ENCODE results near the gene PHF5A.
"Not testable (repeated sequence)": the region's sequence is repeated elsewhere in the genome, so short reads cannot be mapped to it uniquely, and the experiment has no call there.

PHF5A gene

DNA sequence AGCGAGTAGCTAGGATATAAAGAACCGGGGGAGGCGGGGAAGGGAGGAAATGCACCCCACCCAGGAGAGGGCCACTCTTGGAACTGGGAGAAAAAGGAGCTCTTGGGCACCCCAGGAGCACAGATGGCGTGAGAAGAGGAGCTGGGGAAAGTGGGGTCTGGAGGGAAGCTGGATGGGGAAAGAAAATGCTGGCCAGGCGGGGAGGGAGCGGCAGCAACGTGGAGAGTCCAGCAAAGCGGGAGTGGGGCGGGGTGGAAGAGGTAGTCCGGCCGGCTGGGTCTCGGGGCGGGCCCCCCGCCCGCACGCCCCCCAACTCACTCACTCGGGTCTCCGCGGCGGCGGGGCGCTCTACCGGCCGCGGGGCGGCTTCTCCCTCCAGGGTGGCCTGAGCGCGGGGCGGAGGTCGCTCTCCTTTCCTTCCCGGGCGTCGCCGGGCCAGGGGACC is 22.4 kb downstream of the PHF5A start:
- peak in 1 of 2 experiments; percentile 41 for DNase-seq

DNA sequence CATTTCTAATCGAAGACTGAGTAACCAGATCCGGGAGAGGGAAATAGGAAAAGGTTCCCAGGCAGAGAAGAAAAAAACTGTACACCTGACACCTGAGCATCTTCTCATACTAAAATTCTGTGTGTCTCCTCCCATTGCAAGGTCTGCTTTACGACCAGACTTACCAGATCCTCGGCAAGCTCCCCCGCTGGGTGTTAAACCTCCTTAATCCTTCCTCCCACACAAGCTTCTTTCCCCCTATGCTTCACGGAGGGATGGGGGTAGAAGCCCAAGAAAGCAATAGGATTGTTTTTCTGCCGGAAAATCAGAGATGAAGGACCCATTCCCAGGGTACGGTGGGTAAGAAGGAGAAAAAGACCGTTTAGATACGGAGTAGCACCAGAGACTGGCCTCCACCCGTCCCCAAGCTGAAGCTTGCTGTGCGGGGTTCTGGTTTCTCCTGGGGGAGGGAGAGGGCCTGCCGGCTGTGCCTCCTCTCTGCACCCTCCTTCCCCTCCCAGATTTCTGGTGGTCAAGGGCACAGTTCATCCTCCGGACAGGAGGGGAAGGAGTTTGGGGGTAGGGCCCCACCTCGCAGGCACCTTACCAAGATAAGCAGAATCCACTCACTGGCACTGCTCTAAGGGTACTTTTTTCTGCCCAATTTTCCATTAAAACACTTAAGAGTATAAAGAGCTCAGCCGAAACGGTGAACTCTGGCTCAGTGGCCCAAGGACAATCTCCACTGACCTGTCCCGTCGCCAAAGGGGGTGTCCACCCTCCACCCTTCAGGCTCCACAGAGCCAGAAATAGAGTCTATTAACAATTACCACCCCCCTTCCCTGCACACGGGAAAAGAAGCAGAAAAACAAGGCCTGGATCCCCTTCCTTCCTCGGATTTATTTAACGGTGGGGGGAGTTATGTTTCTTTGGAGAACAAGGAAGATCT is 23.1 kb downstream of the PHF5A start:
- peak; percentile 53 to 58 for DNase-seq

- DNase-seq = peak; percentile 91
Observed at GRCh38 chr22:41444360-41445128, 23.9 kb downstream of the PHF5A start.

DNA sequence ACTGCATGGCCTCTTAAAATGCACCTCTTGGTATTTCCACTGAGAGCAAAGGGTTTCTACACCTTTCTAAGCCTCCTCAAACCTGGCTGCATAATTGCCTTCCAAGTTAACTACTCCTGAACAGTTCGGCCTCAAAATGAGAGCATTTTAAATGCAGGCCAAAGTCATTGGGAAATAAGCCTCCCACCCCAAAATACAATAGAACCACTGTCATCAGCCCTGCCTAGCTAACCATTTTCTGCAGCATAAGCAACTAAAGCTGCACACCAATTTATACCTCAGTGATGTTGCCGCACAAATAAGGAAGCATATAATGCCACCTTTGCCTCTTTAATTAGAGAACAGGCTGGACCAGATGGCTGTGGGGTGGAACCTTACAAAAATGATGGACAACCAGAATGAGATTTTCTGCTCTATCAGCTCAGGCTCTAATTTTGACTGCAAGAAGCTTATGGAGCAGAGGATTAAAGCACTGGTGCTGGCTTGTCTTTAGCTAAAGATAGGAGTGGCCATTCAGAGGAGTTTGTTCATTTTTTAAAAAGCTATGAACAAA is 26.2 kb downstream of the PHF5A start:
- no peak for DNase-seq

DNA sequence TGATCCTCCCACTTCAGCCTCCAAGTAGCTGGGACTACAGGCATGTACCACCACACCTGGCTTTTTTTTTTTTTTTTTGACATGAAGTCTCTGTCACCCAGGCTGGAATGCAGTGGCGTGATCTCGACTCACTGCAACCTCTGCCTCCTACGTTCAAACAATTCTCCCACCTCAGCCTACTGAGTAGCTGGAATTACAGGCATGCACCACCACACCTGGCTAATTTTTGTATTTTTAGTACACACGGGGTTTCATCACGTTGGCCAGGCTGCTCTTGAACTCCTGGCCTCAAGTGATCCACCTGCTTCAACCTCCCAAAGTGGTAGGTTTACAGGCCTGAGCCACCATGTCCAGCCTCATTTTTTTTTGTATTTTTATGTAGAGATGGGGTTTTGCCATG is 28.0 kb downstream of the PHF5A start:
- not testable (repeated sequence) for DNase-seq

GRCh38 chr22:41437198-41437597 is 31.3 kb downstream of the PHF5A start:
- DNase-seq = no peak

DNA sequence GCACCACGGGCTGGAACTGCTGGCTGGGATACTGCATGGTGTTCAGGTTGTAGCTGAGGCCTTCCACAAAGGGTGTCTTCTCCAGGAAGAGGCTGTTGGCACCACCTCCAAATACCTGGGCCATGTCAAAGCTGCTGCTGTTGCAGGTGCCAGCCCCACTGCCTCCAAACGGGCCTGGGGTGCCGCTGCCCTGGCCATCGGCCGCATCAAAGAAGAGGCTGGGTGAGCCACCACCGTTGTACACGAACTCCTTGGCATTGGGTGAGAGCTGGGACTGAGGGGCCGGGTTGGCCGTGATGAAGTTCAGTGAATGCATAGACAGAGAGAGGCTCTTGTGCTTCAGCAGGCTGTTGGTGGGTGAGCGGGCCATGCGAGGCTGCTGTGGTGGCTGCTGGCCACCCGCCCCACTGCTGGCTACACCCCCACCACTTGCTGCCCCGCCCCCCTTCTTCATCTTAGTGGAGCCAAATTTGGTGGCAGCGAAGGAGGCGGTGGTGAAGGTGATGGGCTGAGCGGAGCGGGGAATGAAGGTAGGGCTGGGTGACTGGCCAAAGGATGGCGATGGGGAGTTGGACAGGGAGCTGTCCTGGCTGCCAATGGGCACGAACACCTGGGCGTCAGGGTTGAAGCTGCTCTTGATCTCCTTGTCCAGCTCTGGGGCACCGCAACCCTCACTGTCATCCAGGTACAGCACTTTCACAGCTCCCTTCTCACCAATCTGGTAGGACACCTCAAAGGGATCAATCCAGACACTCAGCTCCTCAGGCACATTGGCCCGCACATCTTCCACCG is 32.0 kb downstream of the PHF5A start:
- DNase-seq = no peak

- no peak for DNase-seq
Observed at GRCh38 chr22:41435560-41435959, 32.9 kb downstream of the PHF5A start.

DNA sequence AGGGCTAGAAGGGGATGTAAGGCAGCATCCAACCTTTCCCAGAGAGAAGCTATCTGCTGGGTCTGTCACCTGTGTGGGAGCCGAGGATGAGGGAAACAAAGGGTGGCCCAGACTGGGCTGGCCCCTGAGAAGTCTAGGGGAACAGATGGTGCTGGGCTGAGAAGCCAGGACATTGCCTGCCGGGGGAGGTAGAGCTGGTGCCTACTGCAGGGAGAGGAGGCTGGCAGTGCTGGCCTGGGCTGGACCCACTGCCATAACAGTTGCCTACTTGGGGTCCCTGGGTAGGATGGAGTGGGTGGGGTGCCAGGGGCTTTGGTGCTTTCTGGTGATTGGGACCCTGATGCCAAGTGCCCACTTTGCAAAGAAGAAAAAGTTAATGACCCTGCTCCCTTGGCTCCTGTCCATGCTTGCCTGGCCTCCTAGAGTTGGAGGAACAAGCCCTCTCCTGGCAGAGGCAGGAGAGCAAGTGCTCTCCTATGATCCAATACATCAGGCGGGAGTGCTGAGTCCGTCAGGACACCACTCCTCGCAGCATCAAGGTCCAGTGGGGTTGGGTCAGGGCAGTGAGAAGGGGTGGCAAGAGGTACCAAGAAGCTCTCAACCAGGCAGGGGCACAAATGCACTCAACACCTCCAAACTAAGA is 34.0 kb downstream of the PHF5A start:
- DNase-seq = not testable (repeated sequence)

DNA sequence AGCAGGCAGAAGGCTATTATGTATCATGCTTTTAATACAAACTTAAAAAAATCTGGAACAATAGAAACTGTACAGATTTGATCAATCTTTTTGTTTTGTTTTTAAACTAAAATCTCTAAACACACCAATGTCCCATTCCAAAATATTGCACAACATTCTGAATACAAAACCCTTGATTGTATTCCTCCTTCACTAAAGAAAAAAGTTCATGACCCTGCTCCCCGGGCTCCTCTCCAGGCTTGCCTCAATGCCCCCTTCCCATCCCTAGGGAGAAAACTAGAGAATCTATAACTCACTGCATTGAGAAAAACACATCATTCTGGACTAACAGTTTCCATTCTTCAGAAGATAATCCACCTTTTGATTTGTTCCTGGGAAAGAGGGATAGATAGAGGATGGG is 35.0 kb downstream of the PHF5A start:
- DNase-seq = not testable (repeated sequence)

DNA sequence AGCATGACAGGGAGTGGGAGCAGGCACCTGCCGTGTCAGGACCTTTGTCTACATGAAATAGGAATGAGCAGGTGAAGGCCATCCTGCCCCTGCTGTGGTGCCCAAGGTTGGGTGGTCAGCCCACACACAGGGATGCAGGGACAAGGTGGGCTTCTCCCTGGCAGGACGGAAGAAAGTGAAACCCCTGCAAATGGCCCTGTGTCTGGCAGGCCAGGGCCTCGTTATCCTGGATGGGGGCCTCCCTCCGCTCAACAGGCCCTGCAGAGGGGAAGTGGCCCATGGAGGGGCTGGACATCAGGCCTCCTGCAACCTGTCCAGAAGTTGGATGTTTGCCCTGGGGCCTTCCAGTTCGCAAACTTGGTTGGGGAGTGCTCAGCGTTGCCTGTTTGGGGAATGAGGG is 36.8 kb downstream of the PHF5A start:
- DNase-seq = no peak

DNA sequence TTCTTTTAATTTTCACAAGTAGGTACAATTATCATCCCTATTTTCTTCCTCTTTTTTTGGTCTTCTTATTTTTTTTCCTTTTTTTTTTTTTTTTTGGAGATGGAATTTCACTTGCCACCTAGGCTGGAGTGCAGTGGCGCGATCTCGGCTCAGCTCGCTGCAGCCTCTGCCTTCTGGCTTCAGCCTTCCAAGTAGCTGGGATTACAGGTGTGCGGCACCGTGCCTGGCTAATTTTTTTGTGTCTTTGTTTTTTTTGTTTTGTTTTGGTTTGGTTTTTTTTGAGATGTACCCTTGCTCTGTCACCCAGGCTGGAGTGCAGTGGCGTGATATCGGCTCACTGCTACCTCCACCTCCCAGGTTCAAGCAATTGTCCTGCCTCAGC is 38.5 kb downstream of the PHF5A start:
- DNase-seq = no peak

- no peak for DNase-seq
Observed at GRCh38 chr22:41429232-41429950, 39.1 kb downstream of the PHF5A start.

DNA sequence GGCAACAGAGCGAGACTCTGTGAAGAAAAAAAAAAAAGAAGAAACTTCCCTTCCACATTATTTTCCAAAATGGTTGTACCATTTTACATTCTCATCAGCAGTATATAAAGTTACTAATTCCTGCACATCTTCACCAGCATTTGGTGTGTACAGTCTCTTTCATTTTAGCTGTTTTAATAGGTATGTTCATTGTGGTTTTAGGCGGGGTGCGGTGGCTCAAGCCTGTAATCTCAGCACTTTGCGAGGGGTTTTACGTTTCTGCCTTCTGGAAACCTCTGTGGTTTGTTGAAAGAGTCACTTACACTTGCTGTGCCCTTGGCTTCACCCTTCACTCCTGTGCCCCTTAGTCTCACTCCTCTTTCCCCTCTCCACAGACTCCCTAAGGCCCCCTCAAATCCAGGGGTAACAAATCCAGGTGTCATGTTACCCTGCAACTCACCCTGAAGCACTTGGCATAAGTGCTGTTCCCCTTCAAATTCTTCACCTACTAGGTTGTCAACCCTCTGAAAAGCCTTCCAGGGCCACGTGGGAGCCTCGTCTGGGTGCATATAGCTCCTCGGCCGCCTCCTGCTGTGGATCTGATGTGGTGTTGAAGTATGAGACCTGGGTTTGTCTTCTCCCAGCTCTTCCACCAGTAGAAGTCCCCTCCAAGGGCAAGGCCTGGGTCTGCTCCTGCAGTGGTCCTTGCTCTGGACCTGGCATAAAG is 42.7 kb downstream of the PHF5A start:
- DNase-seq = peak in 1 of 2 experiments; percentile 51

DNA sequence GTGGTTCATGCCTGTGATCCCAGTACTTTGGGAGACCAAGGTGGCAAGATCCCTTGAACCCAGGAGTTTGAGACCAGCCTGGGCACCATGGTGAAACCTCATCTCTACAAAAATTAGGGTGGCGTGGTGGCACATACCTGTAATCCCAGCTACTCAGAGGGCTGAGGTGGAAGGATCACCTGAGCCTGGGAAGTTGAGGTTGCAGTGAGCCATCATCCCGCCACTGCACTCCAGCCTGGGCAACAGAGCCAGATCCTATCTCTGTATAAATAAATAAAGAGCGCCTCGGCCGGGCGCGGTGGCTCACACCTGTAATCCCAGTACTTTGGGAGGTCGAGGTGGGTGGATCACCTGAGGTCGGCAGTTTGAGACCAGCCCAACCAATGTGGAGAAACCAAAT is 49.8 kb downstream of the PHF5A start:
- no peak for DNase-seq

GRCh38 chr22:41417622-41418390 is 50.7 kb downstream of the PHF5A start:
- no peak for DNase-seq

DNA sequence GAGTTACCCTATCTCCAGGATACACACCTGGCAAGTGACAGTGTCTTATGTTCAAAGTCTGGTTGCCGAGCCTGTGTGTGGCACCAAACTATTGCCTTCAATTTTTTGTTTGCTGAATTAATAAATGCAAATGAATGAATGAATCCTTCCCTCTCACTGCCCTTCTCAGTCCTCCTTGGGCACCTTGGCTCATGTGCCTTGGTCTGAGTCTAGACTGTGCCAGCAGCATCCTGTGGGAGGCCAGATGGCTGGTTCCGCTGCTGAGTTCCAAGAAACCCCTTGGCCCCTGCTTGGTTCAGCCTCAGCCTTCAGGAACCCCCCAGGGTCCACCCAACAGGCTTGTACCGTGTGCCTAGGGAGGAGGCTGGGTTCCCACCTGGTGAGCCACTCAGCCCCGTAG is 52.9 kb downstream of the PHF5A start:
- no peak for DNase-seq

GRCh38 chr22:41411021-41411851 is 57.3 kb downstream of the PHF5A start:
- DNase-seq = no peak

DNA sequence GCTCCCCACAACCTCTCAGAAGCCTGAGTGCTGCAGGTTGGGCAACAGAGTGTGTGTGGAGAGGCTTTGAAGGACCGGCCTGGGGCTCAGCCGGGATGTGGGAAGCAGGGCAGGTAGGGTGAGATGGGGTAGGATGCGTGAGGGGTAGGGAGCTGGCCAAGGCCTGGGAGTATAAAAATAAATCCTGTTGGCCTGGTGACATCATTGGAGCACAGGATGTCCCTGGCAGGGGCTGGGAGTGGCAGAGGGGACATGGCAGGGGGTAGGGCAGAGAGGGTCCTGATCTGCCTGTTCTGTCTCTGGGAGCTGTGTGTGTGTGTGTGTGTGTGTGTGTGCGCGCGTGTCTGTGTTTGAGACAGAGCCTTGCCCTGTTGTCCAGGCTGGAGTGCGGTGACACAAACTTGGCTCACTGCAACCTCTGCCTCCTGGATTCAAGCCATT is 58.2 kb downstream of the PHF5A start:
- DNase-seq = no peak
